Measurements from ENCODE around the gene P4HA3.

DNA sequence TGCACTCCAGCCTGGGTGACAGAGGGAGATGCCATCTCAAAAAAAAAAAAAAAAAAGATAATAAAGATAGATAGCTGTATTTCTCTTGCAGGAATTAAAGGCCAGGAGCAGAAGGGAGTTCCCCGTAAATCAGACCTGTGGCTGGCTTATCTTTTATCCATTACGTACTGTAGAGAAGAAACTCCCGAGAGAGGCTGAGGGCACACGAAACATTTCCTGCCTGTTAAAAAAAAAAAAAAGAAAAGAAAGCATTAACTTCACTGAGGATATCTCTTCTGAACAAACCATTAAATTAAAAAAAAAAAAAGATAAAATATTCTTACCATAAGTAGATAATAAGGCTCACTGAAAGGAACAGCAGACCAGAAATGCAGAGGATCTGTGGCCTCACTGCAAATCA is 22.5 kb downstream of the P4HA3 start:
- TF ChIP-seq CTCF (IDR thresholded peaks at IDR 0.05) (no peak), POLR2A (IDR thresholded peaks at IDR 0.05; ENCODE audit: low read depth) (no peak)

All from esophagus muscularis mucosa (tissue), 3 donors.